ENCODE data around the gene COL4A6.

The COL4A6 gene

GRCh38 chrX:108331126-108331909 lies 106.9 kb downstream of the COL4A6 start:
- DNase-seq (ENCODE audit: low spot score): no peak

GRCh38 chrX:108323751-108324150 lies 114.5 kb downstream of the COL4A6 start:
- DNase-seq (ENCODE audit: low spot score): no peak

- DNase-seq (ENCODE audit: low spot score): no peak
Measured at GRCh38 chrX:108322234-108322633, 116.0 kb downstream of the COL4A6 start.

- DNase-seq (ENCODE audit: low spot score): no peak
Measured at GRCh38 chrX:108316456-108316855, 121.8 kb downstream of the COL4A6 start.

GRCh38 chrX:108313669-108314068 lies 124.6 kb downstream of the COL4A6 start:
- DNase-seq (ENCODE audit: low spot score): no peak

- peak; percentile 5 for DNase-seq (ENCODE audit: low spot score)
Measured at GRCh38 chrX:108312957-108313356, 125.3 kb downstream of the COL4A6 start.

- DNase-seq (ENCODE audit: low spot score): no peak
Measured at GRCh38 chrX:108312011-108312410, 126.2 kb downstream of the COL4A6 start.

GRCh38 chrX:108310506-108310905 lies 127.7 kb downstream of the COL4A6 start:
- DNase-seq (ENCODE audit: low spot score): no peak

GRCh38 chrX:108309144-108309543 lies 129.1 kb downstream of the COL4A6 start:
- DNase-seq (ENCODE audit: low spot score): no peak

GRCh38 chrX:108307132-108308085 lies 130.8 kb downstream of the COL4A6 start:
- DNase-seq (ENCODE audit: low spot score): no peak

- no peak for DNase-seq (ENCODE audit: low spot score)
Measured at GRCh38 chrX:108306086-108306485, 132.1 kb downstream of the COL4A6 start.

- no peak for DNase-seq (ENCODE audit: low spot score)
Measured at GRCh38 chrX:108304757-108305156, 133.5 kb downstream of the COL4A6 start.

- no peak for DNase-seq (ENCODE audit: low spot score)
Measured at GRCh38 chrX:108304210-108304609, 134.0 kb downstream of the COL4A6 start.

- DNase-seq (ENCODE audit: low spot score): no peak
Measured at GRCh38 chrX:108303682-108304081, 134.5 kb downstream of the COL4A6 start.

- no peak for DNase-seq (ENCODE audit: low spot score)
Measured at GRCh38 chrX:108299704-108300103, 138.5 kb downstream of the COL4A6 start.

- DNase-seq (ENCODE audit: low spot score): no peak
Measured at GRCh38 chrX:108299101-108299591, 139.1 kb downstream of the COL4A6 start.

GRCh38 chrX:108298165-108298602 lies 140.0 kb downstream of the COL4A6 start:
- no peak for DNase-seq (ENCODE audit: low spot score)

GRCh38 chrX:108297290-108297689 lies 140.9 kb downstream of the COL4A6 start:
- DNase-seq (ENCODE audit: low spot score): no peak

- no peak for DNase-seq (ENCODE audit: low spot score)
Measured at GRCh38 chrX:108292053-108292452, 146.2 kb downstream of the COL4A6 start.

GRCh38 chrX:108285918-108286317 lies 152.3 kb downstream of the COL4A6 start:
- DNase-seq (ENCODE audit: low spot score): no peak

- DNase-seq (ENCODE audit: low spot score): no peak
Measured at GRCh38 chrX:108285356-108285755, 152.9 kb downstream of the COL4A6 start.

- no peak for DNase-seq (ENCODE audit: low spot score)
Measured at GRCh38 chrX:108275732-108276131, 162.5 kb downstream of the COL4A6 start.

- no peak for DNase-seq (ENCODE audit: low spot score)
Measured at GRCh38 chrX:108271397-108271787, 166.8 kb downstream of the COL4A6 start.
